HTERT RPE-1 (cell line): ENCODE results near the gene PDK1.

Experiments used
- in situ Hi-C: fragments of 300-500 bp; cut with MboI; formaldehyde crosslinking; loops from 4 replicates; pipeline ENCODE4 v1.14.3; 2020; ENCODE audit warnings: low sequenced_read_pairs

PDK1 gene

DNA sequence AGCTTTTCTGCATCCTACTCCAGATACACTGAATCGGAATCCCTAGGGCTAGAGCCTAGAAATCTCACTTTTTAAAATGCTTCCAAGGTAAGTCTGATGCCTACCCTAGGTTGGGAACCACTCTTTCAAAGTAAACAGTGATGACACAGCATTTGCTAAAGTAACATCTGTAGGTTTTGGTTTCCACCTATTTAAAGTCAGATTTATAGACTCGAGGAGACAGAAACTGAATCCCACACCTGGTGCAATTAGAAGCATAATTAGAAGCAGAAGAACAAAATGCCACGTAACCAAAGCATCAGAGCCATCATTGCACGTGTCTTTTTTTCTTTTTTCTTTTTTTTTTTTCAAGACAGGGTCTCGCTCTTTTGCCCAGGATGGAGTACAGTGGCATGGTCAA lies 40.9 kb downstream of the PDK1 start:
- in situ Hi-C loops: no loop called here

- in situ Hi-C loops: no loop called here
Observed at GRCh38 chr2:172597176-172597842, 41.4 kb downstream of the PDK1 start.

DNA sequence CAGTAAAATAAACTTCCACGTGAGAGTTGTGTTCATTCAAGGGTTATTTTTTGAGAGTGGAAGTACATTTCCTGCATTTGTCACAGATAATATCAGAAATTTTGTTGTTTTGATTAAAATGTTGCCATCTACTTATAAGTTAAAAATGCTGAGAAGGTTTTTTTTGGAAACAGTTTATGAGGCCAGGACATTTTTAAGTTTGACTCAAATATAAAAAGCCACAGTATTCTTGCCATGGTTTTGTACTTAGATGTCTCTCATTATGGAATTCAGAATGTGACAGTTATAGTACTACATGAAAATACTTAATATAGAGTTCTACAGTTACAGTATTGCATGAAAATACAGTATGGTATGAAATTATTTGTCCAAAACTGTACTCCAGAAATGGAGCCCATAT lies 44.1 kb downstream of the PDK1 start:
- in situ Hi-C loops: no loop called here

DNA sequence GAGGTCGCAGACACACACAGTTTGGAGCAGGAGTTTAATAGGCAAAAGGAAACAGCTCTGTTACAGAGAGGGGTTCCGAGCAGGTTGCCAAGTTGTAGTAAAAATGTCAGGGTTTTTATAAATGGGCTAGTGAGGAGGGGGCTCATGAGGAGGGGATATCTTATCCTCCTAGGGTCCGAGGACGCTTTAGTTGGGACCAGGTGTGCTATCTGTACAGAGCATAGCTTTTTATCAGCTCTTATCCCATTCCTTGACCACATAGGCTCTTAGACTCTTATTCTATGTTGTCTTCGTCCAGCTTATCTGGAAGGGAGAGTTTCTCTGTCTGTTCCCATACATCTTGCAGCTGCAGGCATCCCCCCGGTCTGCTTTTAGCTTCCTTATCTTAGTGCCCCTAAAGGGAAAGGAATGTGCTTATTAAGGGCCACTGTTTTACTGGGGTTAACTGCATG lies 44.7 kb downstream of the PDK1 start:
- in situ Hi-C loops: no loop called here

DNA sequence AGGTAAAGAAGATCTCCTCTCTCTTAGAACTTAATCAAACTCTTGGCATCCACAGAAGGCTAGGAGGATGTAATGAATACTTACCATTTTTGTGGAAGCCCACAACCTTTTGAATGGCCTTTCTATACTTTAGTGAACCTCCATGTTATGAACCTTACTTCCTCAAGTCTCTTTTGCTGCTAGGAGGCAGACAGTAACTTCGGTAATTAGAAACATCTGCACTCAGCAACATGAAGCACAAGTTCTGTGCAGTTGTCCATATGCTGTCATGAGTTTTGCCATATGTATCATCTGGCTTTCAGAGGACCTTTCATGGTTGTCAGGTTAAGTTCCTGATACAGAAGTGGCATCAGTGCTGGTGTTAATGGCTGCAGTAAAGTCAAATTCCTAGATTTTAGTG lies 50.4 kb downstream of the PDK1 start:
- in situ Hi-C loops: no loop called here

- in situ Hi-C loops: no loop called here
Observed at GRCh38 chr2:172607379-172607928, 51.6 kb downstream of the PDK1 start.

DNA sequence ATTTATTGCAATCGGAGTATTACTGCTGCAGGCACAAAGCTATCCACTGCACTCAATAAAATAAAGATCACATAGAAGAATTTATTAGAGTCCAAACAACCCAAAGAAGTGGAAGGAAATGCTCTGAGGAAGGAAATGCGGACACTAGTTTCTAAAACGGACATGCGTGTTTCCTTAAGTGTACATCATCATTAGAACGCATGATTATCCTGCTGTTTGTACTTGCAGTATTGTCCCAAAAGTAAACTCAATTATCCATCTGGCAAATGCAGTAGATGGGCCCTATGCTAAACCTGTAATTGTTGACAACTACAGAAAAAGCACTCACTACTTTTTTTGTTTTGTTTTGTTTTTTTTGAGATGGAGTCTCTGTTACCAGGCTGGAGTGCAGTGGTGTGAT lies 53.6 kb downstream of the PDK1 start:
- in situ Hi-C loops: no loop called here

DNA sequence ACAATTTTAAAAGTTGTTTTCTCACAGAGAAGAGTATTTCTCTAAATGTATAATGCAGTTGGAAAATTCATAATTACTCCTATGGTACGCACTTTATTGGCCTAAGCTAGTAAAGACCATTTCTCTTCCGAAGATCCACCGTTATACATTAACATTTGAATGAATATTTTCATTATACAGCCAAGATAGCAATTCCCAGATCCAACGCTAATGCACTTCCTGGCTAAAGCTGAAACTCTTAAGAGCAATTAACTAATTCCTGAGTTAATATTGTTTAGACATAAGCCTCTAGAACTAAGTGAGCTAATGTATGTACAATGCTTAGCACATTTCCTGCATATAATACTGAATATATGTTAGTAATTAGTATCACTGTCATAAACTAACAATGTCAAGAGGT lies 56.2 kb downstream of the PDK1 start:
- in situ Hi-C loops: no loop called here

GRCh38 chr2:172613040-172613439 lies 57.1 kb downstream of the PDK1 start:
- in situ Hi-C loops: no loop called here

DNA sequence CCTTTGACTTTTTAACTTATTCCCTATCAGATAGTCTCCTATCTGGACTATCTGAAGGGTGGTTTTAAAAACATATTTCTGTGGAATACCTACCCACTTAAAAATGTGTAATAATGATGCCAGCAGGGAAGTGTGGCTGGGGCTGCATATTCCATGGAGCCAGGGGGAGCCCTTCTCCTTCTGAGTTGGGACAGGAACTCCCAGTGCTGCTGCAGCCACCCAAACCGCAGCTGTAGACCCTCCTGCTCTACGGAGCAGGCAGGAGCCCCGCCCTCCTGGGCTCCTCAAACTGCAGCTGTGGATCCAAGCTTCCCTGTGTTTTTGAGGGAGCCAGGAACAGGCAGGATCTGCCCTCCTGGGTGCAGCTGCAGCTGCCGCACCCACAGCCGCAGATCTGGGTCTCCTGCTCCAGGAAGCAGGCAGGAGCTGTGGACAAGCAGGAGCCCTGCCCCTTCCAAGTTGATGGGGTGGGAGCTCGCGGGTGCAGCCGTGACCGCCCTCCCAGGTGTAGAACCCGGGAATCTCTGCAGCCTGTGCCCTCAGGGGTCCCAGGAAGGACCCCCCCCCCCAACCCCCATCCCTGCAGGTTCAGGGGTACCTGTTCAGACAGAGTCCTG lies 57.8 kb downstream of the PDK1 start:
- in situ Hi-C loops: no loop called here

- in situ Hi-C loops: no loop called here
Observed at GRCh38 chr2:172614932-172615331, 59.0 kb downstream of the PDK1 start.

DNA sequence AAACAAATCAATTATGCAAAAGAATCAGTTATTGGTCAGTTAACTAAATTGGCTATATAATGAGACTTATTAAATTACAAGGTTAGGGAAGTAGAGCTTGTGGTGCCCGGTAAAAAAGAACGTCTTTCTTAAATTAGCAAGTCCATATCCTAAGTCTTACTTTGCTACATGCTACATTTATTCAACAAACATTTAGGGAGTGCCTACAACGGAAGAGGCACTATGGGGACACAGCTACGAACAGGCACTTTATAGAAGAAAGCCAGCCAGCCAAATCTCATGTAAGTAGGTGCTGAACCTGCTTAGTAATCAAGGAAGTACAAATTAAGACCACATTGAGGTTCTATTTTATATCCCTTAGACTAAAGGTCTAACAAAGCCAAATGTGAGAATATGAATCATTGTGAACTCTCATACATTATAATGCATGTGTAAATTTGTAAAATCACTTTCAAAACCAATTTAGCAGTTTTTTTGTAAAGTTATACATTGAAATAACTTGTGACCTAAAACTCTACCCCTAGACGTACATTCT lies 59.9 kb downstream of the PDK1 start:
- in situ Hi-C loops: no loop called here

DNA sequence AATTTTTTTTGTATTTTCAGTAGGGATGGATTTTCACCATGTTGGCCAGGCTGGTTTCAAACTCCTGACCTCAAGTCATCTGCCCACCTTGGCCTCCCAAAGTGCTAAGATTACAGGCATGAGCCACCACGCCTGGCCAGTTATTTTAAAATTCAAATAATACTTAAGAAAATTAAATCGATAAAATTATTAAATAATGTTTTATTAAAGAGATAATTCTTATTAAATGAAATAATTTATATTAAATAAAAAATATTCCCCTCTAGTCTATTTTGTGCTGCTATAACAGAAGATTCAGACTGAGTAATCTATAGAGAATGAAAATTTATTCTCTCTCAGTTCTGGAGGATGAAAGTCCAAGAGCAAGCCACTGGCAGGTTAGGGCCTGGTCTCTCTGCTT lies 61.2 kb downstream of the PDK1 start:
- in situ Hi-C loops: no loop called here

- in situ Hi-C loops: no loop called here
Observed at GRCh38 chr2:172623249-172623965, 67.5 kb downstream of the PDK1 start.

DNA sequence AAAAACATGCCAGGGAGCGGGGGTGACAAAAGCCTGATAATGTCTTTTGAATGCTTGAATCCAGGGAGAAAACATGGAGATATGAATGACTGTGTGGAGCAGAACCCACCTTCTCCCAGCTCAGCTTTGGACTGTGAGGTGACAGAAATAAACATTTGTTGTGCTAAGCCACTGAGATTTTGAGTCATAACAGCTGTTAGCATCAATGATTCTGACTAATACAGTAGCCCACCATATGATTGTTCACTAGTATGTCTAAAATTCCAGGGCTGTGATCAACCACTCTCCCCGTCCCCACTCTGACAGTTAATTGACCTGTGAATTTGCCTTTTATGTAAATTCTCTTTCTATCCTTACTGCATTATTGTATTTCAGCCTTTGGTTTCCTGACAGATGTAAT lies 69.1 kb downstream of the PDK1 start:
- in situ Hi-C loops: no loop called here

GRCh38 chr2:172627181-172627580 lies 71.3 kb downstream of the PDK1 start:
- in situ Hi-C loops: no loop called here

- in situ Hi-C loops: no loop called here
Observed at GRCh38 chr2:172628085-172628484, 72.2 kb downstream of the PDK1 start.

GRCh38 chr2:172629586-172629985 lies 73.7 kb downstream of the PDK1 start:
- in situ Hi-C loops: no loop called here

DNA sequence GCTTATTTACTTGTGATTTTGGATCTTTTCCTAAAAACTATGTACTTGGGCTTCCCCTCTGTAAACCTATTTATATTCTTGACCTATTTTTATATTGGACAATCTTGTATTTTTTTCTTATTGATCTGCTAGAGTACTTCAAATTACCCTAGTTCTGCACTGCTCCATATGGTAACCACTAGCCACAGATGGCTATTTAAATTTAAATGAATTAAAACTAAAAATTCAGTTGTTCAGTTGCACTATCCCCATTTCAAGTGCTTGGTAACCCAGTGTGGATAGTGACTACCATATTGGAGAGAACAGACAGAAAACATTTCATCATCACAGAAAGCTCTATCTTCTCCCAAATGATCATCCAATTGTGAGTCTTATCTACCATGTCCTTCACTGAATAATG lies 74.3 kb downstream of the PDK1 start:
- in situ Hi-C loops: no loop called here

DNA sequence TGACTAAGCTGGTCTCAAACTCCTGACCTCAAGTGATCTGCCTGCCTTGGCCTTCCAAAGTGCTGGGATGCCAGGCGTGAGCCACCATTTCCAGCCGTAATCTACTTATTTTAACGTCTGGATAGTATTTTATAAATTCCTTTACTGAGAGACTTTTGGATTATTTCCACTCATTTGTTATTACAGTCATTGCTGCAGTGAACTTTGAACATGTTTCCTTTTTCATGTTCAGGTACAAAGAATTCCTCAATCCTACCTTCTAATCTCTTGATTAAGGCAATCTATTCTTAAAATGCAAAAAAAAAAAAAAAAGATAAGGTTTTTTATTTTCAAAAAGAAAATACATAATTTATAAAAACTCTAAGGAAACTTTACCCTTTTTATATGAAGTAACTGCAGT lies 78.6 kb downstream of the PDK1 start:
- in situ Hi-C loops: no loop called here

- in situ Hi-C loops: no loop called here
Observed at GRCh38 chr2:172635548-172635947, 79.7 kb downstream of the PDK1 start.

DNA sequence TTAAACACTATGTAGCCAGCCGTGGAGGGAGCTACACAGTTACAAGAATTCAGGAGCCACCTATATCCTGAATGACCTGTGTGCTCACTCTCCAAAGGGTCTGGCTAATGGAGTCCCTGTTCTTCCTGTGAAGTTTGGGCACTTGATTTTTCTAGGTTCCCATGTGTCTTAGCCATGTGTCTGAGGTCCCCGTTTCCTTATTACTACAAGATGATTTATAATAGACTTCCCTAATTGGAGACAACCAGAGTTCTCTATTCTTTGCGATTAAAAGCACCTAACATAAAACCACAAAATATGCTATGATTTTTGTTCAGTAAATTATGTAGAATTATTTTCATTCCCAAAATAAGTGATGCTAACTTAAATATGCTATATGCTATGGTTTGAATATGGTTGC lies 83.4 kb downstream of the PDK1 start:
- in situ Hi-C loops: no loop called here
